Hepatocyte (in vitro differentiated cells): Measurements from ENCODE around the gene MTARC2. TPM values are rescaled to one million over a fixed set of nuclear protein-coding genes. Genes with fewer than 3 reads are reported as not detected.

Experiments used
- DNase-seq: peaks from one replicate; pipeline ENCODE4 v3.0.0-alpha.2; 2016; ENCODE audit warnings: low spot score
- H2AFZ ChIP-seq: fragments of 200-600 bp; sonication (generic); 2 replicates; pipeline ENCODE4 v1.6.0; 2016; ENCODE audit warnings: antibody characterized with exemption, mild to moderate bottlenecking
- H3K27ac ChIP-seq: fragments of 200-600 bp; sonication (generic); 2 replicates; pipeline ENCODE4 v1.5.1; 2016; ENCODE audit warnings: mild to moderate bottlenecking
- H3K27me3 ChIP-seq: fragments of 200-600 bp; sonication (generic); 2 replicates; pipeline ENCODE4 v1.6.1; 2016
- H3K36me3 ChIP-seq: fragments of 200-600 bp; sonication (generic); replicated peaks from 2 replicates; pipeline ENCODE4 v1.5.1; 2016; ENCODE audit warnings: low read depth; ENCODE audit not compliant: insufficient read depth
- H3K4me1 ChIP-seq: fragments of 200-600 bp; sonication (generic); 2 replicates; pipeline ENCODE4 v1.5.1; 2016; ENCODE audit warnings: mild to moderate bottlenecking, moderate library complexity; ENCODE audit not compliant: insufficient read depth
- H3K4me2 ChIP-seq: fragments of 200-600 bp; sonication (generic); 2 replicates; pipeline ENCODE4 v1.6.0; 2016
- H3K4me3 ChIP-seq: fragments of 200-600 bp; sonication (generic); 2 replicates; pipeline ENCODE4 v1.5.1; 2016; ENCODE audit warnings: mild to moderate bottlenecking
- H3K79me2 ChIP-seq: fragments of 200-600 bp; sonication (generic); 2 replicates; pipeline ENCODE4 v1.6.0; 2017; ENCODE audit warnings: mild to moderate bottlenecking
- H3K9me2 ChIP-seq: fragments of 200-600 bp; sonication (generic); replicated peaks from 2 replicates; pipeline ENCODE4 v1.6.0; 2017; ENCODE audit warnings: mild to moderate bottlenecking; ENCODE audit not compliant: insufficient read depth
- H3K9me3 ChIP-seq: fragments of 200-600 bp; sonication (generic); 2 replicates; pipeline ENCODE4 v1.5.1; 2016; ENCODE audit warnings: low read depth, mild to moderate bottlenecking
- H4K20me1 ChIP-seq: fragments of 200-600 bp; sonication (generic); 2 replicates; pipeline ENCODE4 v1.6.0; 2016; ENCODE audit warnings: mild to moderate bottlenecking; ENCODE audit not compliant: insufficient read depth, poor library complexity, severe bottlenecking
- CTCF ChIP-seq: fragments of 200-600 bp; sonication (generic); IDR thresholded peaks from 2 replicates; pipeline ENCODE4 v1.5.1; 2016; ENCODE audit warnings: antibody characterized with exemption, mild to moderate bottlenecking; ENCODE audit not compliant: poor library complexity
- EZH2 ChIP-seq: fragments of 200-600 bp; sonication (generic); IDR thresholded peaks from 2 replicates; pipeline ENCODE4 v1.6.1; 2016; ENCODE audit warnings: antibody characterized with exemption, mild to moderate bottlenecking, borderline replicate concordance
- EZH2phosphoT487 ChIP-seq: fragments of 200-600 bp; sonication (generic); IDR thresholded peaks from one replicate; pipeline ENCODE4 v1.6.1; 2018; ENCODE audit warnings: antibody characterized with exemption, mild to moderate bottlenecking, low read depth, moderate library complexity; ENCODE audit not compliant: unreplicated experiment, severe bottlenecking
- WGBS: methylation state at CpG from one replicate; pipeline ENCODE4 v1.1.6; 2016; ENCODE audit warnings: low lambda C conversion rate; ENCODE audit errors: missing lambda C conversion rate; 5-methylcytosine and 5-hydroxymethylcytosine counted together
- polyA plus RNA-seq: library from polyadenylated mRNA; unstranded; fragments of >200 nt; fragmentation: Nextera tagmentation; extraction: Ambion mirVana; gene quantifications from 2 replicates; pipeline ENCODE4 v1.2.1, GENCODE V29; 2016
- total RNA-seq: library from RNA; depleted of rRNA; stranded (reverse); fragments of >200 nt; gene quantifications from 2 replicates; pipeline ENCODE4 v1.2.3, GENCODE V29; 2014

The MTARC2 gene
- total and polyA plus RNA-seq, 2 experiments from 2014 or later = 23.7 to 24.4 TPM

DNA sequence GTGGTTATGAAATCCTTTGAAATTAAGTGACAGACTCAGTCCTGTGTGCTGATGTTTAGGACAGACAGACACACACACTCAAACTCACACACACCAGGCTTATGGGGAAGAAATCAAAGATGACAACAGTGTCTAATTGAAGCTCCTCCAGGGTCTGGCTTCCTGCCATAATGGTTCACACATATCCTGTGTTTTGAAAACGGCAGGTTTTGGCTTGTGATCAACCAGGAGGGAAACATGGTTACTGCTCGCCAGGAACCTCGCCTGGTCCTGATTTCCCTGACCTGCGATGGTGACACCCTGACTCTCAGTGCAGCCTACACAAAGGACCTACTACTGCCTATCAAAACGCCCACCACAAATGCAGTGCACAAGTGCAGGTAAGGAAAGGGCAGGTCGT is 43.2 kb downstream of the MTARC2 start:
- no peak overlapping the region for H2AFZ ChIP-seq
- no peaks in the 10 kb centered on the region for H3K36me3 ChIP-seq
- H3K4me1 ChIP-seq = peaks cover 9% of the 10 kb centered on the region
- no peaks in the 10 kb centered on the region for H4K20me1 ChIP-seq
- no peaks in the 10 kb centered on the region for H3K9me3 ChIP-seq
- no peak for TF ChIP-seq EZH2
- TF ChIP-seq EZH2phosphoT487 = no peak
- no peak for TF ChIP-seq CTCF
- no peak overlapping the region for H3K27ac ChIP-seq
- no peaks in the 10 kb centered on the region for H3K27me3 ChIP-seq
- no peak overlapping the region for H3K4me3 ChIP-seq
- H3K9me2 ChIP-seq = no peaks in the 10 kb centered on the region
- WGBS = 75% methylated on average over 6 of the region's 6 CpGs
- H3K79me2 ChIP-seq = no peaks in the 10 kb centered on the region
- DNase-seq = no peak
- H3K4me2 ChIP-seq = no peak overlapping the region

DNA sequence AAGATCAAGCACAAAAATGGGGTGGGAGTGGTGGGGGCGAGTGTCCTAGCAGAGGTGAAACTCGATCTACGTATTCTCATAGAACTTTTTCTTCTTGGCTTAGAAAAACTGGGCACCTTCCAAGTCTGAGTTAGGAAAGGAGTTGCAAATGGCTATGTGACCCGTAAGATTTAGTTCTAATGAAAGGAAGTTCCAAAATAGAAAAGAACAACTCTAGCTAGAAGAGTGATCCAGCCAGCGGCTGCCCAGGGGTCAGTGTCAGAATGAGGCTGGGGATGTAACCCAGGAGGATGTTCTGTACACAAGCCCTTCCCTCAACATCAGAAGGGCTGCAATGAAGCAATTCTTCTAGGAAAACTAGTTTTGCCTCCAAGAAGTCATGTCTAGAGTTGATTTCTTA is 43.8 kb downstream of the MTARC2 start:
- DNase-seq = no peak
- Histone ChIP-seq H3K9me2 (no peaks in the 10 kb centered on the region), H4K20me1 (no peaks in the 10 kb centered on the region), H3K4me2 (no peak overlapping the region), H3K4me3 (no peak overlapping the region), H2AFZ (no peak overlapping the region), H3K27me3 (no peaks in the 10 kb centered on the region), H3K36me3 (no peaks in the 10 kb centered on the region), H3K79me2 (no peaks in the 10 kb centered on the region), H3K9me3 (no peaks in the 10 kb centered on the region), H3K4me1 (peaks cover 9% of the 10 kb centered on the region), H3K27ac (no peak overlapping the region)
- WGBS = 86% methylated on average over 5 of the region's 5 CpGs
- no peak for TF ChIP-seq EZH2
- TF ChIP-seq EZH2phosphoT487 = no peak
- TF ChIP-seq CTCF = no peak

DNA sequence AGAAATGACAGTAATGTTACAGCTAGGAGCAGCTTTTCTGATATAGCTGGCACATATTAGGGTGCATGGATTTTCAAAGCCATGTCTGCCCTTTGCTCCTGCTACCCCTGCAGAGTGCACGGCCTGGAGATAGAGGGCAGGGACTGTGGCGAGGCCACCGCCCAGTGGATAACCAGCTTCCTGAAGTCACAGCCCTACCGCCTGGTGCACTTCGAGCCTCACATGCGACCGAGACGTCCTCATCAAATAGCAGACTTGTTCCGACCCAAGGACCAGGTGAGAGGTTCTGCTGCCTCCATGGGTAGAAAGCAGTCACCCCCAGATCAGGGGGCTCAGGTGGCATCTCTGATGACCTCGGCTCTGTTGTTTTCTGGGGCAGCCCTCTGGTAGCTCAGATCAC is 48.4 kb downstream of the MTARC2 start:
- Histone ChIP-seq H3K4me1 (no peaks in the 10 kb centered on the region), H3K9me2 (no peaks in the 10 kb centered on the region), H3K4me3 (no peak overlapping the region), H3K9me3 (no peaks in the 10 kb centered on the region), H3K27me3 (no peaks in the 10 kb centered on the region), H3K79me2 (no peaks in the 10 kb centered on the region), H3K27ac (no peak overlapping the region), H3K36me3 (no peaks in the 10 kb centered on the region), H3K4me2 (no peak overlapping the region), H2AFZ (no peak overlapping the region), H4K20me1 (no peaks in the 10 kb centered on the region)
- DNase-seq = no peak
- TF ChIP-seq CTCF (no peak), EZH2 (no peak), EZH2phosphoT487 (no peak)
- 93% methylated on average over 10 of the region's 10 CpGs for WGBS

GRCh38 chr1:220797044-220797443 is 48.9 kb downstream of the MTARC2 start:
- no peaks in the 10 kb centered on the region for H3K79me2 ChIP-seq

More at GRCh38 chr1:220797044-220797443, 48.9 kb downstream of the MTARC2 start:
- TF ChIP-seq CTCF (no peak), EZH2 (no peak), EZH2phosphoT487 (no peak)
- Histone ChIP-seq H3K9me2 (no peaks in the 10 kb centered on the region), H4K20me1 (no peaks in the 10 kb centered on the region), H2AFZ (no peak overlapping the region), H3K4me2 (no peak overlapping the region), H3K4me3 (no peak overlapping the region), H3K27me3 (no peaks in the 10 kb centered on the region), H3K9me3 (no peaks in the 10 kb centered on the region), H3K36me3 (no peaks in the 10 kb centered on the region), H3K27ac (no peak overlapping the region), H3K4me1 (no peaks in the 10 kb centered on the region)
- DNase-seq = no peak
